T1000 (cell line): ENCODE data around the gene PPP1CA.
"Not testable (repeated sequence)": the region's sequence is repeated elsewhere in the genome, so short reads cannot be mapped to it uniquely, and the experiment has no call there.

Source experiments
- DNase-seq: peaks from one replicate; lab custom pipeline; 2025; ENCODE audit warnings: mixed read lengths; lab: John Stamatoyannopoulos, UW

PPP1CA gene

DNA sequence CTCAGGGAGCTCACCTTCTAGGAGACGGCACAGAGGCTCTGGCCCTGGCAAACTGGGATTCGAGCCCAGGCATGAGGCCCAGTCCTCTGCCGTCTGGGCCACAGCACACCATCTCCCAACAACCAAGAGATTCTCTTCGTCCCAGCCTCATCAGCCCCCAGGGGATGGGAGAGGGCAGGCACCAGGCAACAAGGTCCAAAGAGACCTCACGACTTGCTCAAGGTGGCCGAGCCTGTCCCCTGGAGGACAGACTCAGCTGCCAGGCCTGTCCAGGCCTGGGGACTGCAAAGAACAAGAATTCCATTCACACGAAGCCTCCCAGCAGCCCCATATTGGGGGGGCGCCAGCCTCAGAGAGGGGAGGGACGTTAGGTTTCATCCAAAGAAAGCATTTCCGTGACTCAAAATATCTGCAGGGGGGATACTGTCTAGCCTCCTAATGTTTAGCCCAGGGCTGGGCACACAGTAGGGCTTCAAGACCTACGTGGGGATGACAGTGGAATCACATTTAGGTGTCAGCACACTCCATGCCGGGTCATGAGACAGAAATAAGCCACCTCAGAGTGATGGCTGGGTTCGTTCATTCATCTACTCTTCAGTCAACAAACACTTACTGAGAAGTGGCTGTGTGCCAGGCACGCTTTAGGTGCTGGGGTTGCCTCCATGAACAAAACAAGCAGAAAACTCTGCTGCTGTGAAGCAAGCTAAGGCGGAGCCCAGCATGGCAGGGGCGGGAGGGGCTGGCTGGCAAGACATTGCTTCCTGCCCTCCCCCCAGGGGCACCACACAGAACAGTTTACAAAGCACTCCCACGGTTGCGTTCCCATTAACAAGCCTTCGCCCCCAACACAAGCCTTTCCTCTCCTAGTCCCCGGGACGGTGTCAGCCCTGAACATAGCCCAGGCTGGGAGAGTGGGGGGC lies 15.0 kb upstream of the PPP1CA start:
- no peak for DNase-seq

DNA sequence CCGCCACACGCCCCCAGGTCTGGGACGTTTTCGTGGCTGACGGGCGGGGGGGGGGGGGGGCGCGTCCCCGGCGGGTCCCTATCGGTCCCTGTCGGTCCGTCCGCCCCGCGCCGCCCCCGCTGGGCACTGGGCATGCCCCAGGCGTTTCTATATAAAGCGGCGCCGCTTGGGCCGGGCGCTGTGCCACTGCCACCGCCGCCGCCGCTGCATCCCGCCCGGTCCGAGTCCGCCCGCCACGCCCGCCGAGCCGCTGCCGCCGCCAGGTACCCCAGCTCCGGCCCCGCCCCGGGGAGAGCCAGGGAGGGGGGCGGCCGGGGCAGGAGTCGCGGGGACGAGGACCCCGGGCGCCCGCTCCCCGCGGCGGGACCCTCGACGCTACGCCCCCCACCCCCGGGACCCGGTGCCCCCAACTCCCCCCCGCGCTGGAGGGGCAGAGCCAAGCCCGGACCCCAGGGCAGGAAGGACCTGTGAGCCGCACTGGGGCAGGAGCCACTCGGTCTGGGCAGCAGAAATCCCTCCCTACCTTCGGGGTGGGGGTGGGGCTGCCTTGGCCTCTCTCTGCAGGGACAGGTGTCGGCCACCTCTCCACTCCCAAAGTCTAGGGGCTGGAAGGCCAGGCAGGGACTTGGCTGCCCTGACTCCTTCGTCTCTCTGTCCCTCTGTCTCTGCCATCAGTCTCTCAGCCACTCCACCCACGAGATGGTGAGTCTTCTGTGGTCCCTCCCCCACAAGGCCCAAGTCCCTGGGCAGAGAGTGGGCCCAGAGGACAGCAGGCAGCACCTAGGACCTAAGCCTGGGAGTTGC lies 14.0 kb upstream of the PPP1CA start, which contains the start of gene CARNS1:
Gene CARNS1 (plus strand): TSS at position 178 of the 804 bp plus-strand sequence. CDS start 522 bp downstream, at position 700.
- DNase-seq = no peak

DNA sequence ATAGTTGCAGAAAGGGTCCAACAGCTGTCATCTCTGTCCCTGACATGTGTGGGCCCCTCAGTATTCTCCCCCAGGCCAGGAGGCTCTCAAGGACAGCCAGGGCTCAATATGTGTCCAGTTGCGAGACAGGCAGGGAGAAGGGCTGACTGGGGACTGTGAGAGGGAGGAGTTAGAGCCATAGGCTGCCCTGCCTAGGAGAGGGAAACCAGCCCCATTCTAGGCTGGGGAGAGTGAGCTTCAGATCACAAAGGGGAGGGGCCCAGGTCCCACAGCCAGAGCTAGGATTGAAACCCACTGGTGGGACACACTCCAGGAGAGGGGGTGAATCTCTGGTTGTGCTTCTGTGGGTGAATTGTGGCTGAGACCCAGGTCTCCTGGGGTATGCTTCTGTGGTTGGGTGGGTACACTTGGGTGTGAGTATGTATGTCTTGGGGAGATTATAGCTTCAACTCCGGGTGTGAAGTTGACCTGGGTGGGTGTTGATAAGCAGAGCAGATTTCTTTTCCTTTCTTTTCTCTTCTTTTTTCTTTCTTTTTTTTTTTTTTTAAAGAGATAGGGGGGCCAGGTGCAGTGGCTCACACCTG lies 11.7 kb upstream of the PPP1CA start:
- DNase-seq = no peak

DNA sequence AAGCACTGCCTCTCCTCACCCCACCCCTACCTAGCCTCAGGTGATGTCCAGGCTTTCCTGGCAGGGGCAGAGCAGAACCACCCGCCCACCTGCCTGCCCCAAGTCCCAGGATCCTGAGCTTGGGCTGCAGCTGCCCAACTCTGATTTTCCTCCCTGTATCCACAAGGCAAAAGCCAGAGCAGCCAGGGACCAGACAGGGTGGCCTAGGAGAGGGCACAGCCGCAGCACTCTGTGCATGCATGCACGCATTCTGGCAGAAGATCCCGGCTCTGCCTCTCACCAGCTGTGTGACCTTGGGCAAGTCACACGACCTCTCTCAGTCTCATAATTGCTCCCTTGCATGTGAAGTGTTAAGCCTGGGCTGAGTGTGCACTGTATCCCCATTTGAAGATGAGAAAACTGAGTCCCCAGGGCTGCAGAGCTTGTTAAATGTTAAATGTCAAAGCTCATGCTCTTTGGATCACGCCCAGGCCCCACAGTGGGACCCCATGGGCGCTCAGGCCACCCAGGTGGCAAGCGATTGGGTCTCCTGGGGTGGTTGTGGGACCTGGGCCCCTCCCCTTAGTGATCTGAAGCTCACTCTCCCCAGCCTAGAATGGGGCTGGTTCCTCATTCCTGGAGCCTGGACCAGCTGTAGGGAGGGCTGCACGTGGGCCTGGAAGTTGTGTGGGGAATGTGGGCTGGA lies 11.0 kb upstream of the PPP1CA start:
- no peak for DNase-seq

DNA sequence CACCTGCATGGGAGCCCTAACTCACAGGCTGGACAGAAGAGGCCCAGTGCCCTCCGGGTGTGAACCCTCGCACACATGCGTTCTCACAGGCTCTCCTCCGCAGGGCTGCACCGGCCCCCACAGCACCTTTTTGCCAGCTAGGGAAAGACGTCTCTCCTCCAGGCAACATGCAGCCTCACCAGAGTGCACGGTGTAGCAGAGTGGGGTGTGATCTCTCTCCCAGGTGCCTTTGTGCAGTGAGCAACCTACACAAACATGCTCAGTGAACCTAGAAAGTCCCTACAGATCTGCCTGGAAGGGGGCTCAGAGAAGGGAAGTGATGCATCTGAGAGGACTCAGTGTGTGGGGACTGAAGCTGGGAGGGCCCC lies 10.1 kb upstream of the PPP1CA start:
- DNase-seq = no peak

DNA sequence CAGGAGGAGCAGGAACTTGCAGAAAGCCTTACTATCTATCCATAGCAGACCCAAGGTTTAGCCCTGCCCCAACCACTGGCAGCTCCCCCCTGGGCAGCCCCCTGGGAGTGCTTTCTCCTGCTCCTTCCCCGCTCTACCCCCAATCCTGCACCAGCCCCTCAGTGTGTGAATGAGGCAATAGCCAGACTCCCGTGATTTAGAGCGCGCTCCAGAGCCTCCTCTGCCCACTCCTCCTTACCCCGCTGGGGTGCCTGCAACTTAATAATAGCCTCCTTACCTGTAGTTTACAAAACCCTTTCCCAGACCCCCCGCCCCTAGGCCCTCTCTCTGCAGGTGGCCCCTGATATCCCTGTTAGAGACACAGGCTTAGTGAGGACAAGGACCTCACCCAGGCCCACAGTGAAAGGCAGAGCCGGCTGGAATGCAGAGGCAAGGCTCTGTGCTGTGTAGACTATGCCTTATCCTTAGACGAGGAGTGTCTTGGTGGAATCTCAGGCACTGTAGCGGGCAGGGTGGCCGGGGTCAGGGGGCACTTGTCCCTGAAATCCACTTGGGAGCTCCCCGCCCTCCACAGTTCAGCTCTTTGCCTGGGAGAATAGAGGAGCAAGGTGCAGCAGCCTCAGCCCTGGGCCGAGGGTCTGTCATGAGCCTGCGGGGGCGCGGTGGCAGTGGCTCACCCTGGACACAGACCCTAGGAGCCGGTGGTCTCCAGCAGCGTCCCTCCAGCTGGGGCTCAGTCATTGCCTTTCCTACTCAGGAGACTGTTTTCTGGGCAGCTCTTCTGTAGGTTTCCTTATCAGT lies 9.5 kb upstream of the PPP1CA start:
- no peak for DNase-seq

DNA sequence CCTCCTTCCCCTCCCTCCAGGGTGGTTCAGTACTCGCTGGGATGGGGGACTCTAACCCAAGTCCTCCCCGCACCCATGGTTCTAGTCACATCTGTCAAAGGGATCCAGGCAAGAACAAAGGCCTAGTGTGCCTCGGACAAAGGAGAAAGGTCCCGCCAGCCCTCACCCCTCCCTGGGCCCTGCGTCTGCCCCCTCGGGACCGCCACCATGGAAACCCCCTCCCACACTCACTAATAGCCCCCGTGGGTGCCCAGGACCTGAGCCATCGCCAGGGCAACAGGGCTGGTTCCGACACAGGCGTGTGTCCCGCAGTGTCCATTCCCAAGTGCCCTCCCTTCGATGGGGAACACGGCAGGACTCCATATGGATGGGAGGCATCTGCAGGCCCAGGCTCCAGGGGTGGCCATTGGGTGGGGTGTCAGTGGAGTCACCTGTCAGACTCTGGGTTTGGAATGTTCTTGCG lies 8.7 kb upstream of the PPP1CA start:
- no peak for DNase-seq

DNA sequence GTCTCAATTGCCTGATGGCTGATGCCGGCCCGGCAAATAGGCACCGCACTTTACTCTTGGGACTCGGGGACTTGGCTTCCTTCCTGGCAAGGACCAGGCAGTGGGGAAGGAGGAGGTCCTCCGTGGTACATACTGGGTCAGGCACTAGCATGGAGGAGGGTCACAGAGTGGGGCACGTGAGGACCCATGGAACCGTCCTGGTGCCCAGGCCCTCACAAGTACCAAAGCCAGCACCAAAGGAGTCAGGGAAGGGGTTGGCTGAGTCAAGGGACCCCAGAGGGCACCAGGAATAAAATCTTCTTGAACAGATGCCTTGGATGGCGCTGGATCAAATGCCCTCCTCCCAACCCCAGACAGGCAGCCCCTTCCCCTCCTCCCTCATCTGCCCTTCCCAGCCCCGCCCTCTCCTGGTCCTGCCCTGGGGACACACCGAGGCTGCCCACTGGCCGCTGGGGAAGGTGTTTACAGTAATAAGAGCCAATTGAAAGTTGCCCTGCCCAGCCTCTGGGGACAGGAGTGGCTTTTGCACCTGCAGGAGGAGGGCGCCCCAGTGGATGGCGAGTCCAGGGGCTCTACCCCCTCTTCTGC lies 8.2 kb upstream of the PPP1CA start:
- no peak for DNase-seq

DNA sequence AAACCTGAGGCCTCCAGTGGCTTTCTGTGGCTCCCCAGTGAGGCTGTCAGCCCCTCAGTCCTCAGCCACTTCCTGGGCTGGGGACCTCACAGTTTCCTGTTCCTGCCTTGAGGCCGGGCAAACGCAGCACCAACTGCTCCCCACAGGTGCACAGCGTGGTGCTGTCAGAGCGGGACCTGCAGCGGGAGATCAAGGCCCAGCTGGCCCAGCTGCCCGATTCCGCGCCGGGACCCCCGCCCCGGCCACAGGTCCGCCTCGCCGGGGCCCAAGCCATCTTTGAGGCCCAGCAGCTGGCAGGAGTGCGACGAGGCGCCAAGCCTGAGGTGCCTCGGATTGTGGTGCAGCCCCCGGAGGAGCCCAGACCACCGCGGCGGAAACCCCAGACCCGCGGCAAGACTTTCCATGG lies 7.6 kb upstream of the PPP1CA start:
- no peak for DNase-seq

DNA sequence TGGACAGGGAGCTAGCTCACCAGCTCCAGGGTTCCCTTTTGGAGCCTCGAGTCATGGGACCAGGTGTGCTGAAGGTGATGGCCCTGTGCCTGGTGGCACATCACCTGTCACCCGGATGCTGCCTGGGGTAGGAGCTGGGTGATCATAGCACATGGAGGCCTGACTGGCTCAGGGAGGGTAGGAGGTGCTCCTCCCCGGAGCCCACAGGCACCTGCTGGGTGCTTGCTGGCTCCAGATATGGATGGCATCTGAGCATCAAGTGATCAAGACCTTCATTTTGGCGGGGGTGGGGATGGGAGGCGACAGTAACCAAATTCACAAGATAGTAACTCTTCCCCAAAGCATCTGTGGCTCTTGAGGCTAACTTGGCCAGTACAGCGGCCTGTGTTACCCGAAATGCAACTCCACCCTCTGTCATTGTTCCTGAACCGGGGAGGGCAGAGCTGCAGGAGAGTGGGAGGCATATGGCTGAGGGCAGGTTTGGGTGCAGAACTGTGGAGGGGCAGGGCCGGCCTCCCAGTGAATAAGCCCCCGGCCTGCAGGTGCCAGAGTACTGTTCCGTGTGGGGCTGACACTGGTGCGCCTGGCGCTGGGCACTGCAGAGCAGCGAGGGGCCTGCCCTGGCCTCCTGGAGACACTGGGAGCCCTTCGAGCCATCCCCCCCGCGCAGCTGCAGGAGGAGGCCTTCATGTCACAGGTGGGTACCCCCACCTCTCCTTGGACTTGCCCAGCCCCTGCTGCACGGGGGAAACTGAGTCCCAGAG lies 7.0 kb upstream of the PPP1CA start:
- DNase-seq = no peak

DNA sequence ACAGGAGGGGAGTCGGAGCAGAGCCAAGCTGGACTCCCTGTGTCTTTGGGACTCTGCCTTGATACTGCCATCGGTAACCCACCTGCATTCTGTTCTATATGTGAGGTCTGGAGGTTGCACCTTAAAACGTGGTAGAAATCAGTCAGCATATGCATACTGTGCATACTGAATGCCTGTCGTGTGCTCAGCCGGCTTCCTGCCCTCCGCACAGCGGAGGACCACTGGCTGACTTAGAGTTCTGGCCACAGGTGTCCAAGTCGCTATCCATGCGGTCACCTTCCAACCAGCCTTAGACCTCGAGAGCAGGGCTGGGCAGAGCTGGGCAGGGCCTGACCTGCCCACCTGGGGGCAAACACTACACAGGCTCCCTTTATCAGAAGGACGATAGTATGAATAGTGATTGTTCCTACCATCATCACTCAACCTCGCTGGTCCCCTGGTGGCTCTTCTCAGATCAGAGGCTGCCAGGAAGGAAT lies 6.1 kb upstream of the PPP1CA start:
- no peak for DNase-seq

DNA sequence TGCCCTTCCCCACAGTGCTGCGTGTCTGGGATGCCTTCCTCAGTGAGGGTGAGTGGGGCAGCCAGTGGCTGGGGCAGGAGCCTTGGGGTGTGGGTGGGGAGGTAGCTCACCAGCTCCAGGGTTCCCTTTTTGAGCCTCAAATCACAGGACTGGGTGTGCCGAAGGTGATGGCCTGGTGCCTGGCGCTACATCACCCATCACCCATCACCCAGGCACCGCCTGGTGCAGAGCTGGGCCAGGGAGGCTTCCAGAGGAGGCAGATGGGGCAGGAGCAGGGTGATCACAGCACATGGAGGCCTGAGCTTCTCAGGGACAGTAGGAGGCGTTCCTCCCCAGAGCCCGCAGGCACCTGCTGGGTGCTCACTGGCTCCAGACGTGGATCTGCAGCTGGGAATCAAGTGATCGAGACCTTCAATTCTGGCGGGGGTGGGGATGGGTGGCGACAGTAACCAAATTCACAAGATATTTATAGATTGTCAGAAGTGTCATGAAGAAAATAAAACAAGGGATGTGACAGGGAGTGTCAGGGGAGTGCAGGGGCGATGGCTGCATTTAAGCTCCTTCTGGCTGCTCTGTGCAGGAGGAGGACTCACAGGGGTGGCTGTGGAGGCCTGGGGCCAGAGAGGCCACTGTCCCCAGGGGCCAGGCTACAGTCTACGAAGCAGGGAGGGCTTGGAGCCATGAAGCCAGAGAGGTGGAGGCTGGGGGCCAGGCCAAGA lies 5.5 kb upstream of the PPP1CA start:
- DNase-seq = no peak

DNA sequence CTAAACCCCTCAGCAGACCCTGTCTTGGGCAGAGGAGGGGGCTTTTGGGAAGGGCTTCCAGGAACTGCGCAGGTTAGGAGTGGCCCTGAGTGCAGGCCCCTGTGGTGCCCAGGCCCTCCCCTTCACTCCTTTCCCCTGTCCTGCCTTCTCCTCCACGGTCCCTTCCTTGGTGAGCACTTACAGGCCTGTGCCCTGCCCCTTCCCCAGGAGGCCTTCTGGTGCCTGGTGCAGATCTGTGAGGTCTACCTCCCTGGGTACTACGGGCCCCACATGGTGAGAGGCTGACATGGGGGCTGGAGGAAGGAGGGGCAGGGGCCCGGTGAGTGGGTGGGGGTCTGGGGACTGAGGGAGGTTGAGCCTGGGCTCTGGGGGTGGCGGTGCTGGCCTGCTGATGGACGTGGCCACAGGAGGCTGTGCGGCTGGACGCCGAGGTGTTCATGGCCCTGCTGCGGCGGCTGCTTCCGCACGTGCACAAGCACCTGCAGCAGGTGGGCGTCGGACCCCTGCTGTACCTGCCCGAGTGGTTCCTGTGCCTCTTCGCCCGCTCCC lies 4.8 kb upstream of the PPP1CA start:
- no peak for DNase-seq

DNA sequence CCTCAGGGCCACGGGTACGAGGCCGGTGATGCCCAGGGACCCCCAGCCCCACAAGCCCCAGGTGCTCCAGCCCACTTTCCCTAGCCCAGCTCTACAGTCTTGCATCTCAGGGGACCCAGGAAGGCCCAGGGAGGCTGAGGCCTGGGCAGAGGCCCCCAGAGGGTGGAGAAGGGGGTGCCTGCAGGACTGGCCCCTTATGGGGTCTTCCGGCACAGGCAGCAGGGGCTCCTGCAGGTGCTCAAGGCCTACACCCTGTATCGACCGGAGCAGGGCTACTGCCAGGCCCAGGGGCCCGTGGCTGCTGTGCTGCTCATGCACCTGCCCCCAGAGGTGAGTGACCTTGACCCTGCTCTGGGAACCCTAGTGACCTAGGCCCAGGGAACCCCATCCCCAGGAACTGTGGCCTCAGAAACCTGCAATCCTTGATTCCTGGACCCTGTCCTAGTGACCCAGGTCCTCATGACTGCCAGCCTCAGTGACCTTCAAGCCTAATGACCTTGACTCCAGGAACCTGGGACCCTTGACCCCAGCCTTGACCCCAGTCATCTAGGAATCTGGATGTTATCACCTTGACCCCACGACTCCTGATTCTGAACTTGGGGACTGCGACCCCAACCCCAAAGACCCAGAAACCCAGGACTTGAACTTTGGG lies 4.2 kb upstream of the PPP1CA start:
- DNase-seq = no peak

DNA sequence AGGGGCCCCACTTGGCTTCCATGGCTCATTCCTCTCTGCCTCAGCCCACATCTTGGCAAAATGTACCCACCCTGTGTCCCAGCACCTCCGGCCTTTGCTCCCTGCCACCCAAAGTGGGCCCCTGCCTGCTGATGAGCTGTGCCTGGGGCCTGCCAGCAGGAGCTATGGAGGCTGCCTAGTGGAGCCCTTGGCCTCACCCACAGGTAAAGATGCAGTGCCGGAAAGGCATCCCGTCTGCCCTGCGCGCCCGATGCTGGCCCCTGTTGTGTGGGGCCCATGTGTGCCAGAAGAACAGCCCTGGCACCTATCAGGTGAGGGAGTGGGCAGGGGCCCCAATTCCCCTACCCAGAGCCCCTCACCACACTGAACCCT lies 3.5 kb upstream of the PPP1CA start:
- no peak for DNase-seq

DNA sequence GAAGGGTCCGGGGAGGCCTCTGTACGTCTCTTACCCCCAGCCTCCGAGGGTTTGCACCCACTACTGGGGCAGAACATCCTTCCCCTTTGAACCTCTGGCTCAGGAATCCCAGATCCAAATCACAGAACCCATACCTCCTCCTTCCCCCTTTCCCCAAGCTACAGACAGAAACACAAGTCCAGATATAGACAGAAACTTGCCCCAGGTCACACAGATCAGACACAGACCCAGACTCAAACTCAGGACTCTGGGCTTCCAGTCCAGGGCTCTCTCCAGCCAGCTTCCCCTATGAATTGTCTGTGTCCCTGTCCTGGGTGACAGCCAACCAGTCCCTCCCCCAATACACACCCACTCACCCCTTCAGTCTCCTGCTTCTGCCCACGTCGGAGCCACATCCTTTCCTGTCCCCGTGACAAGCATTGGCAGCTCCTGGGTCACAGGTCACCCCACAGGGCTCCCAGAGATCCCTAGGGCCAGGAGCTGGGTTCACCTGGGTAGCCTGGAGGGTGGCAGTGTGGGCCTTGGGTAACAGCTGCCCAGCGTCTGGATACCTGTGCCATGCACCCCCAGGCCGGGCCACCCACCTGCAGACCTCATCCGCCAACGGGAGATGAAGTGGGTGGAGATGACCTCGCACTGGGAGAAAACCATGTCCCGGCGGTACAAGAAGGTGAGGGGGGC lies 3.0 kb upstream of the PPP1CA start:
- DNase-seq = no peak

DNA sequence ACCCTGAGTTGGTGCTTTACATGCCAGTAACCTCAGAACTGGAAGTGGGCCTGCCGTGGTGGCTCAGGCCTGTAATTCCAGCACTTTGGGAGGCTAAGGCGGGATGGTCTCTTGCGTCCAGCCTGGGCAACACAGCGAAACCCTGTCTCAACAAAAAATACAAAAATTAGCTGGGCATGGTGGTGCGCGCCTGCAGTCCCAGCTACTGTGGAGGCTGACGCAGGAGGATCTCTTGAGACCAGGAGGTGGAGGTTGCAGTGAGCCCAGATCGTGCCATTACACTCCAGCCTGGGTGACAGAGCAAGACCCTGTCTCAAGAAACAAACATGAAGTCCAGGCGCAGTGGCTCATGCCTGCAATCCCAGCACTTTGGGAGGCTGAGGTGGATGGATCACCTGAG lies 1.4 kb upstream of the PPP1CA start:
- DNase-seq = not testable (repeated sequence)
